Measurements from ENCODE around the gene PRCD.

PRCD gene

DNA sequence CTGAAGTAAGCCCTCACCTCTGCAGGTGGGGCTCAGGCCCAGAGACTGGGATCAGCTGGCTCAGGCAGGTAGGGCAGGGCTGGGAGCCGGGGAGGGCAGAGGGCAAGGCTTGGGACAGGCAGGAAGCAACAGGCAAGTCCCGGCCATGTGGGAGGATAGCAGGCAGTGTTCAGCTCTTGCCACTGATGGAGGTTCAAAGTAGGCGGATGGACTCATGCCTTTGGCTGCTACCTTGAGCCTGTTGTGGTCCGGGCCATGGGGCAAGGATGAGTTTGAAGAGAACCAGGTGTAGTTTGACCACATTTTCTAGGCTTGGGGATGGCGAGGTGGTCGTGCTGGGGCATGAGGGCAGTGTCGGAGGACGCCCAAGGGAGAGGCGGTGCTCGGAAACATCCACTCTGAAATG lies 2.7 kb downstream of the PRCD start:
- DNase-seq, result no peak

DNA sequence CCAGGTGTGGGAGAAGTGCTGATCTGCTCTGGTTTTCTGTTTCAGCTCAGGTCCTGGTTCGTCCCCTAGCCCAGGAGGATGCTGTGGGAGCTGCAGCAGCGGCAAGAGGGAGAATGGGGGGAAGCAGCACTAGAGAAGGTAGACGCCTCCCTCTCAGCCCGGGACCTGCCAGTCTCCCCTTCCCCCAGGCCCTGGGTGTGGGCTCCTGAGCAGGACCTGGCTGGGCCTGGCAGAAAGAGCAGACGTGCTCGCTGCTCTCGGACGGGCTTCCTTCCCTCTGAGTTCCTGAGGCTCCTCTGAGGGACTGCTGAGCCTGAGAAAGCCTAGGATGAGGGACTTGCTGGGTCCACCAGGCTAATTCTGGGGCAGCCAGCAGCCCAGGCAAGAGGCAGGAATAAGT lies 3.1 kb downstream of the PRCD start:
- DNase-seq, result no peak

DNA sequence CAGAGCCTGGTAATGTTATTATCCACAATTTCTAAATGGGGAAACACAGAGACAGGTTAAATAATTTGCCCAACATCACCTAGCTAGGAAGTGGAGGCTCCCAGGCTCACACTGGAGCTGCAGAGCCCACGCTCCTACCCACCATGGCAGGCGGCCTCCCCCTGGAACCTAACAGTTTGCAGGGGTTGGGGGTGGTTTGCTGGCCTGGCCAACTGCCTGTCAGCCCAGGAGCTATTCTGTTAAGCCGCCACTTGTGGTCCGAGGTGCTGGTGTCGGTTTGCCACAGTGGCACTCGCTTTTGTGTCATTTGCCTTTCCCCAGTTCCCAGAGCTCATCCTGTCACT lies 3.6 kb downstream of the PRCD start:
- DNase-seq, result no peak

DNA sequence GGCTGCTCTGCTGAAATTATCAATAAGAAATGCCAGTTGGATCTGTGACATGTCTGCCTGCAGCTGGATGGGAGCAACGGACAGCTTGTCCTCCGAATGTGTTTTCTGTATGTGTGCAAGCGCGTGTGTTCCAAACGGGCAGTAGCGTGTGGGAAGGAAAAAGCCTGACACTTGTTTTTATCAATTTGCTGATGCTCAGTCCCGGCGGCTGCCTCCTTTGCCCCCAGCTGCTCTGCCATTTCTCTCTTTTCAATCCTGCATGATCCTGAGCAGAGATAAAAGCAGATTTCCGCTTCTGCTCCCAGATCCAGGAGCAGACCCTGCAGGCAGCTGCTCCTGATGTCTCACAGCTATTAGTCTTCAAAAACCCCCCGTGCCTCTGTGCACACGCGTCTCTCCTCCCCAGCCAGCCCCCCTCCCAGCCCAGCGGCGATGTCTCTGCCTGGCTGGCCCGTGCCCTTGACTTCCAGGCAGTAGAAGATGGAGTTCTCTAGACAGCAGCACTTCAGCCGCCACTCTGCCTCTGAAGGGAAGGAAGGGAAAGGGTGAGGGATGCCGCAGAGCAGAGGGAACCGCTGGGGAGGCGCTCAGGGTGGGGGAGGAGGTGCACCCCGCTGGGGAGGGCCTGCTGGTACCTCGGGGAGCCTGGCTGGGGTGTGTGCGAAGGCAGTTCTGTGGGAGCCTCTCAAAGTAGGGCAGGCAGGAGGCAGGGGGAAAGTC lies 4.1 kb downstream of the PRCD start:
- DNase-seq, result no peak

DNA sequence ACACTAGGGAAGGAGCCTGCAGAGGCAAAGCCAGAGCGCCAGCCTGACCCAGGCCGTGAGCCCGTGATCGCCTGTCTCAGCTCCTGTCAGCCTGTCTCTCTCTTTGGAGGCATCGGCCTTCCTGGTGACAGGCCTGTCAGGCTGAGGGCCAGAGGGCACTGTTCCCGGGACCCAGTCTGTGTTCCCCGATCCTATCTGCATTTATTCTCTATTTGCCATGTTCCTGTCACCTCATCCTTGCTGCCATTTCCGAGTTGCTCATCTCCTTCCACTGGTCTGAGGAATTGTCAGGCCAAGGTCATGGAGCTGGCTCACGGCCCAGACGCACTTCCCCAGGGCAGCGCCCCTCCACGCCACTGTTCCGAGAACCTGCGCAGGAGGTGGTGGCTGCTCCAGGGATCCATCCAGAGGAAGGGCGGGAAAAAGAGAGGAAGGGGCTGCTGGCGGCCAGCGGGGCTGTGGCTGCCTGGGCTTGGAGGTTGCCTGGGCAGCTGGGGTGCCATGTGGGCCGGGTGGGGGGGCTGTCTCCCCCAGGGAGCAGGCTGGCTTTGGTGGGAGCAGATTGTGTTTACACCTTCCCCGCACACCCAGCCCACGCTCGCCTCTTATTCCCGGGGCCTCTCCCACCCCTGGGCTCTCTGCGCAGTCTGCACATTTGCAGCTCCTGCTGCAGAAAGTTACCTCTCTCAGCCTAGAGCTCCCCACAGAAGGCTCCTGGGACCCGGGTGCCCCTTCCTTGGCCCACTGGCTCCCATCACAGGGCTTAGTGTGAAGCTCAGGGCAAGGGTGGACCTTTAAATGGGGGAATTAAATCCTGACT lies 4.9 kb downstream of the PRCD start:
- DNase-seq, result no peak

DNA sequence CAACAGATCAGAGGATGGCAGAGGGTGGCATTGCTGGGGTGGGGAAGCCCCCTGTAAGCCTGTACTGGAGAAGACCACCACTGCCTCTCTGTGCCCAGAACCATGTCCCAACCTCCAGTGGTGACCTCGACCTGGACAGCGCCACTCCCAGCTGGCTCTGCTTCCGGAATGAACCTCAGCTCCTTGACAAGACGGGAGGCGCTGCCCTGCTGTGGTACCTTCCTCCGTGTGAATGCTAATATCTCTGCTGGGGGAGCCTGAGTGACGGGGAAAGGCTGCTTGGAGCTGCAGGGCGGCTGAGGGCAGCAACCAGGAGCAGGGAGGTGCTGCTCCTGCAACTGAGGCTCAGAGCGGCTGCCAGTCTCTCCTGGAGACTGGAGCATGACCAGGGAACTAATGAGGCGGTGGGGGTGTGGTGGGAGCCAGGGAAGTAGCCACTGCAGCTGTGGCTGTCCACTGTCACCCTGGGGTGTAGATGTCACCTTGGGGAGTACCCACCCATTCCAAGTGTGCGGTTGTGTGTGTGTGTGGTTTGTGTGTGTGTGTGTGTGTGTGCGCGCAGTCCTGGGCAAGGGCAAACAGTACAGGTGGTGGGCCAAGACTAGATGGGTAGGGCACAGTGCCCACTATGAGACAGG lies 6.2 kb downstream of the PRCD start:
- DNase-seq, result no peak

DNA sequence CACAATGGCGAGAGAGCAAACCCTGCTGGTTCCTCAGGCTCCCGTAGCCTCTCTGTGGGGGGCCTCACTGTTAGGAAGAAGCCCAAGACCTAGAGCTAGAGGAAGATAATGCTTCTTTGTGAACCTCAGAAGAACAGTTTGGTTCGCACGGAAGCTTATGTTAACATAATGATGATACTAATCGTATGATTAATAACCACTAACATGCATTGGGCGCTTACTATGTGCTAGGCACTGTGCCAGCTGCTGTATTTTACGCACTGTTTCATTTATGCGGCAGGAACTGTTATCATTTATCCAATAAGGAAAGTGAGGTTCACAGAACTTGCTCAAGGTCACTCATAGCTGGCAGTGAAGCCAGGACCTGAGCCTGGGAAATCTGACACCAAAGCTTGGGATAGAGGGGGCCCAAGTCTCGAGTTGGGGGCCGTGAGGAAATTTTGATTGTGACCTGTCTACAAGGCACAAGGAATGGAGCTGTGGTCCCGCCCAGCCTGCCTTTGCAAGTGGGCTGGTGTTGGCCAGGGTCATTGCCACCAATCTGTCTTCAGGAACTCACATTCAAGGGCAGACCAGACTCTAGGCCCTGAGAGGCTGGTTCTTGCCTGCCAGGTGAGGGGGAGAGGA lies 6.8 kb downstream of the PRCD start:
- DNase-seq, result peak; percentile 95

DNA sequence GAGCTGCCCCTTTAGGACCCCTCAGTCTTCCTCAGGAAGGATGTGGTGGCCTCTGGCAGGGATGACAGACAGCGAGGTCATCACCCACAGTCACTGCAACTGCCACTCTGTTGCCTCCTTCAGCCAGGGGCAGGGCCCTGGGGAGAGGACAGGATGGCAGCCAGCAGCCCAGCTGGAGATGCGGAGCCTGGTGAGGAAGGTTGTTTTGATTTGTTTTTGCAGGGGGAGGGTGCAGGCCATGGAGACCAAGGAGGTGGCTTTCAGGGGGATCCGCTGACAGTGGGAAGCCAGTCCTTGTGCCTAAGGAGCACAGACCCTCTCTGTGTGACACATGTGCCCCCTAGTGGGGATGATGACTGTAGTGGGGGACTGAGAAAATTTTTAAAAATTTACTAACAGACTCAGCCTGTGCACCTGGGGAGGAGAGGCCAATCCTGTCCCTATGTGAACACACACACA lies 7.4 kb downstream of the PRCD start:
- DNase-seq, result peak; percentile 73

DNA sequence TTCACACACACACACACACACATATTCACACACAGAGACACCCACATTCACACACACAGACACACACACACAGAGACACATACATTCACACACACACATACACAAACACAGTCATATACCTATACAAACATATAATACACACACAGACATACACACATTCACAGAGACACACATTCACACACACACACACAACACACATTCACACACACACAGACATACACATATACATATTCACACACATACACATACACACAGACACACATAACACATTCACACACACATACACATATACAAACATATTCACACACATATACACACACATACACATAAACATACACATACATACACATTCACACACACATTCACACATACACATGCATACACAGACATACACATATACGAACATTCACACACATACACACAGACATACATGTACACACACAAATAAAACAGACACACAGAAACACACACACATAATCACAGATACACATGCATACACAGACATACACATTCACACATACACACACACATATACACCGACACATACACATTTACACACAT lies 7.9 kb downstream of the PRCD start:
- DNase-seq, result no peak

DNA sequence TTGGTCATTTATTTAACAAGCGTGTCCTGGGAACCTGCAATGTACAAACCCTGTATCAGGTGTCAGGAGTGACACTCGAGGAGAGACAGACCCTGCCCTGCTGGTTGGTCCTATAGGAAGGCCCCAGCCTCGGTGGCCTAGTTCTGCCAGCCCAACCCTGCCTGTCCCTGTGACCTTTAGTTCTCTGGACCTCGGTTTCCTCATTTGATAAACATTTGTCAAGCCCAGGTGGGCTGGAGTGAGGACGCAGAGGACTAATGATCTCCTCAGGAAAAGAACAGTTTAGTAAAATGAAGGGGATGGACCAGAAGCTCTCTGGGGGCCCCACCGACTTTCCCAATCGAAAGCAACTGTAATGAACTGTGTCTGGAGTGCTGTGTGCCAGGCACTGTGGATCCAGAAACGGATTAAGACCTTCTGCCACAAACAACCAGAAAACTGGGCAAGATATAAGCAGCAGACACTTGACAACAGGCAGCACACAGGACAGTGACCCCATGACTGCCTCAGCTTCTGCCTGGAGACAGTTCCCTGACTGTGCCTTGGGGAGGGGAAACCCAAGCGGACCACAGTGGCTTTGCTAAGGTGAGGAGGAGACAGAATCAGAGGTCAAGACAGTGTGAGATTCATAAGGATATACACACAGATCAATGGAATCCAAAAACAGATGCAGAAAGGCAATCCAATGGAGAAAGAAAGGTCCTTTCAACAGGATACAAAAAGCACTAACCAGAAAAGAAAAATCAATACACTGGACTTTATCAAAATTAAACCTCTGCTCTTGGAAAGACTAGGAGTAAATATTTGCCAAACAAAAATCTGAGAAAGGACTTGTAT lies 8.8 kb downstream of the PRCD start:
- no peak for DNase-seq

DNA sequence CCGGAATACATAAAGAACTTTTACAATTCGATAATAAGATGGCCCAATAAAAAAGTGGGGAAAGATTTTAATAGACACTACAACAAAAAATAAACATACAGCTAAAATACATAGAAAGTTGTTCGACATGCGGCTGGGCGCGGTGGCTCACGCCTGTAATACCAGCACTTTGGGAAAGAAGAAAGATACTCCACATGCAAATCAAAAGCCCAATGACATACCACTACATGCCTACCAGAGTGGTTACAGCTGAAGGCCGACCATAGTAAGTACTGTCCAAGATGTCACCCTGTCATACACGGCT lies 9.3 kb downstream of the PRCD start:
- no peak for DNase-seq

DNA sequence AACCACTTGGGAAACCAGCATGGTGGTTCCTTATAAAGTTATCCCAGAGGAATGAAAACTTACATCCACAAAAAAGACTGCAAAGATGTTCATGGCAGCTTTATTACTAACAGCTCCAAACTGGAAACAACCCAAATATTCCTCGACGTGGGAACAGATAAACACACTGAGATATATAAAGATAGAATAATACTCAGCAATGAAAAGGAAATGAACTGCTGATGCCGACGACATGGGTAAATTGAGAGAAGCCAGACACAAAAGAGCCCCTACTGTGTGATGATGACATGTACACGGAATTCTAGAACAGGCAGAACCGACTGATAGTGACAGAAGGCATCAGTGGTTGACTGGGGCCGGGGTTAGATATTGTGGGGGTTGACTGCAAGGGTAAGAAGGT lies 9.7 kb downstream of the PRCD start:
- DNase-seq, result no peak

DNA sequence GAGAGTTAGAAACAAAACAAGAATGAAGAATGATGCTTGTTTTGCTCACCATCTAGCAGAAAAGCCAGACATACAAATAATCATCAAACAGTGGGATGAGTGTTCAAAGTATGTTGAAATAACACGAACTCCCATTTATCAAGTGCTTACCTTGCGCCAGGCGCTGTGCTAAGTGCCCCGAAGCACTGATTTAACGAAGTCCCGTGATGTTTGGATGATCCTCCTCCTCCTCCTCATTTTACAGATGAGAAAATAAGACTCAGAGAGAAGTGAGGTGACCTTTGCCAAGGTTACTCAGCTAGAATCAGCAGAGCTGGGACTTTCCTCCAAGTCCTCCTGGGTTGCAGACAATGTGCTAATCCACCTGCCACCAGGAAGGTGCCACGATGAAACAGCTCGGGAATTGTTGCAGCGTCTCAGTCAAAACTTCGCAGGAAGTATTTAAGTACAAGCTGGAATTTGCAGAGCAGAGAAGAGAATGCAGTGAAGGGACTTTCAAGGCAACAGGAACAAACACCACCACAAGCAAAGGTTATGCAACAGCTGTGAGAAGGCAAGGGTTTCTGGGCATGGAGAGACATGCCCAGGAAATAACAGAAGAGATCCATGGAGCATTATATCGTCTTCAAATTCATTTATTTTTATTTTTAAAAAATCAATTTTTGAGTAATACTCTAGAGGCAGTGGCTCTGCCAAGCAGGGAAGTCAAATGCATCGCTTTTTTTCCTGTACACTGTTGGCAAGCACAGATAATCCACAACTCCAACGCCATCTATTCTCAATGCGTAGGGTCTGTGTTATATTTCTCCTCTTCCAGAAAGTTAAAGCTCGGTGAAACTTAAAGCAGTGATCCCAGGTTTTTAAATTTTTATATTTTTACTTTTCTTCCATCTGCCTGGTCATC lies 11.1 kb downstream of the PRCD start:
- no peak for DNase-seq

DNA sequence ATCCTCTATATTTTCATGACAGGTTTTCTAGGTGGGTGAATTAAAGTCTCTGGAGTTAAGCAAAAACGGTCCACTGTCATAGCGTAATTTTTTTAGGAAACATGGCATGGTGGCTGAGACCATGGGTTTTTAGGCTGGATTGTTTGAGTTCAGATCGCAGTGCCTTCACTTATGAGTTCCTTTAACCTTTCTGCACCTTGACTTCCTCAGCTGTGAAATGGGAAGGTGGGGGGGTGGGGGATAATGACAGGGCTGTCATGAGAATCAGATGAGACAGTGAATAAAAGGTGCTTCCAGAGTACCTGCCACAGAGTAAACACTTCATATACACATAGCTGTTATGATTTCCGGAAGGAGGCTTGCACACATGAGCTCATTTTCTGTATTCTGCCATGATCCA lies 11.8 kb downstream of the PRCD start:
- DNase-seq, result no peak

DNA sequence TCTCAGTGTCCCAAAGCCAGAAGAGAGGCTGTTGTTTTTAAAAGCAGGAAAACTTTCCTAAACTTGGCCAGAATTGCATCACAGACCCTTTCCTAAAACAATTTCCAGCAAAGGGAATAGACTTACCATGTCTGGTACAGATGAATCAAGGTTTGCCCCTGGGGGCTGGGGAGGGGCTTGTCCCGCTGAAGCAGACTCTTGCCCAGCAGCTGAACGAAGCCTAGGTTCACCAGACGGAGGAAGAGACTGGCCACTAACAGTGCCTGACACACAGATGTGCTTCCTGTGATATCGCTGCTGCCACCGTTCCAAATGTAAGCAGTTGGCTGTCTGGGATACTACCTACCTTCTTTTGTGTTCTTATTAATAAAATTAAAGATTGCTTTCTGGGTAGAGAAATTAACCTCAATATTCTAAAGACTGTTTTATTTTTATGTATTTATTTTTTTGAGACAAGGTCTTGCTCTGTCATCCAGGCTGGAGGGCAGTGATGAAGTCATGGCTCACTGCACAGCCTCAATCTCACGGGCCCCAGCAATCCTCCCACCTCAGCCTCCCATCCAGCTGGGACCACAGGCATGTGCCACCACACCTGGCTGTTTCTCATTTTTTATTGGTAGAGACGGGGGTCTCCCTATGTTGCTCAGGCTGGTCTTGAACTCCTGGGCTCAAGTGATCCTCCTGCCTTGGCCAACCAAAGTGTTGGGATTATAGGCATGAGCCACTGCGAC lies 13.5 kb downstream of the PRCD start:
- DNase-seq, result no peak

DNA sequence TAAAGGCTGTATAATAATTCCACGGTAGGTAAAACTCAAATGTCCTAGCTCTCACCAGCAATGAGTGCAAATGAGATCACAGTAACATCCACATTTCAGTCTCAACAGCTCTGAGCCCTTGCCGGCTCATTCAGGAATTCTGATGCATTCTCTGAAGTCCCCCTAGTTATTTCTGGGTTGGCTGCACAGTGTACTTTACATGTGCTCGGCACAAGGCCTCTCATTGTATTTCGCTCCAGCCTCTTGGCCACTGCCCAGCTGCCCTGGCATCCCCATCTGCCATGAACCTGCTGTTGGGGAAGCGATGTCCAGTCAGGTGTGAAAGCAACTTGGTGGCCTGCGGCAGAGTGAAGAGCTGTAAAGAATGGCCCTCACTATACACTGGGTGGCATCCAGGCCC lies 14.3 kb downstream of the PRCD start:
- DNase-seq, result no peak

DNA sequence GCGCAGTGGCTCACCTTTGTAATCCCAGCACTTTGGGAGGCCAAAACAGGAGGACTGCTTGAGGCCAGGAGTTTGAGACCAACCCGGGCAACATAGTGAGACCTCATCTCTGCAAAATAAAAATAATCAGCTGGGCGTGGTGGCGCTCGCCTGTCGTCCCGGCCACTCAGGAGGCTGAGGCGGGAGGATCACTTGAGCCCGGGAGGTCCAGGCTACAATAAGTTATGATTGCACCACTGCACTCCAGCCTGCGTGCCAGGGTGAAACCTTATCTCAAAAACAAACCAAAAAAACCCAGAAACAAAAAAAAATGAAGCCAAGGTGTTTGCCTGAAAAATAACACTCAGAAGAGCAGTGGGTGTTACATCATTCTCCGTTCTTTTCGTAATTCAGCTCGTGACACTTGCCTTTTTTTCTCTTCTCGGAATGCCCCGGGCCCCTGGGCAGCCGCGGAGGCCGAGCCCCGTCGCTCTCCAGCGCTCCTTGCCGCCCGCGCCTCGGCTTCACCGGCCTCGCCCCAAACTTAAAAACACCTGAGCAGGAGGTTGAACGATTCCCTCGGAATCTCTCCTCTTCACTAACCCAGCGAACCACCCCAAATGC lies 17.0 kb downstream of the PRCD start:
- DNase-seq, result peak; percentile 16

DNA sequence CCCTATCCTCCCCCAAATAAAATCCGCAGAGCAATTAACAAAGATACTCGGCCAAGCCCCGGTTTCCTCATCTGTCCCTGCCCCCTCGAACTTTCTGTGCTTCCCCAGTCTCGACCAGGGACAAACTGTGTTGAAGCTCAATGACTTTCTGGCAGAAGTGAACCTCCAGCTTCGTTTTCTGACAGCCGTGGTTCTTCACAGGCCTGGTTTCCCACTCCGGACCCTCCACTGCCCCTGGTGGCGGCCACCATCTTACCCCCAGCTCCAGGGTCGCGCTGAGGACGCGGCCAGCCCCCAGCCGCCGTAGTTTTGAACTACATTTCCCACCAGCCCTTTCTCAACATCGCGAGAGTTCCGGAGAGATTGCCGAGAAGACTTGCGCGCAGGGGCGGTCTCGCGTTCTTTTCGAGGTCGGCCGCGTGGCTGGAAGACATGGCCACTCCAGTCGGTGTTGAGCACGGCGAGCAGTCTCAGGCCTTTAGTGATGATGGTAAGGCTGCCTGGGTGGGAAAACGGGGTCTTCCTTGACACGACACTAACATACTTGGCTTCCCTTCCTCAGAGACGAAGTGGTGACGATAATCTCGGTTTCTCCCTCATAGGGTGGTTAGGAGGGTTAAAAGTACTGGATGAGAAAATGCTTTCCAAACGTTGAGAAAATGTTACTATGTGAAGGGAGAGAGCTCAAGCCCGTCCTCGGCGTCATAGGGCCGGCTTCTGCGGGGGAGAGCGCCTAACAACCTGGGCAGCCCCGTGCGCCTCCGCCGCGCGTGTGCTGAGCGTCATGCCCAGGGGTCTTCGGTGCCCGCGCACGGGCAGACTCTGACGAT lies 17.7 kb downstream of the PRCD start:
- DNase-seq, result peak; percentile 97

Measured in fibroblast of skin of right quadriceps (primary cell).